PC-9 (cell line): ENCODE results near the gene SEC24D.

Experiments
- EZH2 ChIP-seq: fragments of 200-600 bp; sonication (generic); IDR thresholded peaks from 2 replicates; pipeline ENCODE4 v1.8.0; 2017; ENCODE audit warnings: antibody characterized with exemption, low read depth
- TF ChIP-seq, protein P1 (sequence below): fragments of 200-600 bp; sonication (generic); conservative IDR thresholded peaks from 2 replicates; pipeline ENCODE4 v1.6.1; 2017; ENCODE audit warnings: mixed run types, antibody characterized with exemption, mild to moderate bottlenecking, moderate library complexity

DNA sequence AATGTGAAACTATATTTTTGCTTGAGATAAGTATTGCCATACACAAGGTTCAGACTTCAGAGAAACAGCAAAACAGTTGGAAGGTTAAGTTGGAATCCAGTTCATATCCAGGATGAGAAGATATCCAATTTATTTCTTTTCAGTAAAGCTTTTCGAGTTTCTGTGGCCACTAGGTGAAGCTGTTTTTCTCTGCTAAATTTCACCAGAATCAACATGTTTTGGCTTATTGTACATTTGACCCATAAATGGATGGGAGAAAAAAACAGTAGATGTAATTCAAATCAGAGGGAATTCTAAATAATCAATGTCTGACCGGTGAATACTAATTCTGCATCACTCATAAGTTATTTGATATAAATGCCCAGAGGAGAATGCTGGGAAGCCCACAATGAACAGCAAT is 159.8 kb downstream of the SEC24D start:
- TF ChIP-seq, protein P1, sequence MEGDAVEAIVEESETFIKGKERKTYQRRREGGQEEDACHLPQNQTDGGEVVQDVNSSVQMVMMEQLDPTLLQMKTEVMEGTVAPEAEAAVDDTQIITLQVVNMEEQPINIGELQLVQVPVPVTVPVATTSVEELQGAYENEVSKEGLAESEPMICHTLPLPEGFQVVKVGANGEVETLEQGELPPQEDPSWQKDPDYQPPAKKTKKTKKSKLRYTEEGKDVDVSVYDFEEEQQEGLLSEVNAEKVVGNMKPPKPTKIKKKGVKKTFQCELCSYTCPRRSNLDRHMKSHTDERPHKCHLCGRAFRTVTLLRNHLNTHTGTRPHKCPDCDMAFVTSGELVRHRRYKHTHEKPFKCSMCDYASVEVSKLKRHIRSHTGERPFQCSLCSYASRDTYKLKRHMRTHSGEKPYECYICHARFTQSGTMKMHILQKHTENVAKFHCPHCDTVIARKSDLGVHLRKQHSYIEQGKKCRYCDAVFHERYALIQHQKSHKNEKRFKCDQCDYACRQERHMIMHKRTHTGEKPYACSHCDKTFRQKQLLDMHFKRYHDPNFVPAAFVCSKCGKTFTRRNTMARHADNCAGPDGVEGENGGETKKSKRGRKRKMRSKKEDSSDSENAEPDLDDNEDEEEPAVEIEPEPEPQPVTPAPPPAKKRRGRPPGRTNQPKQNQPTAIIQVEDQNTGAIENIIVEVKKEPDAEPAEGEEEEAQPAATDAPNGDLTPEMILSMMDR: no peak
- TF ChIP-seq EZH2: no peak
